Type B pancreatic cell (in vitro differentiated cells): ENCODE data around the gene BUD23. TPM values are rescaled to one million over a fixed set of nuclear protein-coding genes. Genes with fewer than 3 reads are reported as not detected.
A peak's percentile ranks its signal among the peaks of the same experiment; 100 is the strongest.
"Not testable (repeated sequence)": the region's sequence is repeated elsewhere in the genome, so short reads cannot be mapped to it uniquely, and the experiment has no call there.

Source experiments
- DNase-seq: peaks from one replicate; pipeline ENCODE4 v3.0.0; 2021; ENCODE audit warnings: mixed read lengths; ENCODE audit not compliant: unreplicated experiment; ENCODE audit errors: extremely low spot score
- H3K27ac Mint-ChIP-seq: 2 replicates; pipeline ENCODE4 v1.8.0; 2021; ENCODE audit warnings: mild to moderate bottlenecking, mixed read lengths
- H3K27me3 Mint-ChIP-seq: 2 replicates; pipeline ENCODE4 v1.8.0; 2021; ENCODE audit warnings: mixed read lengths
- H3K36me3 Mint-ChIP-seq: 2 replicates; pipeline ENCODE4 v1.8.0; 2021; ENCODE audit warnings: mixed read lengths
- H3K4me1 Mint-ChIP-seq: one replicate; pipeline ENCODE4 v1.8.0; 2021; ENCODE audit warnings: mixed read lengths; ENCODE audit not compliant: unreplicated experiment
- H3K4me3 Mint-ChIP-seq: 2 replicates; pipeline ENCODE4 v1.8.0; 2021; ENCODE audit warnings: mild to moderate bottlenecking, mixed read lengths
- H3K9me3 Mint-ChIP-seq: 2 replicates; pipeline ENCODE4 v1.8.0; 2021; ENCODE audit warnings: mixed read lengths
- total RNA-seq: library from RNA; stranded (reverse); gene quantifications from 2 replicates; pipeline ENCODE4 v1.2.1, GENCODE V29; 2021; ENCODE audit warnings: low replicate concordance
- TF ChIP-seq, protein P1 (sequence below): fragments of 200-600 bp; sonication (generic); conservative IDR thresholded peaks from 2 replicates; pipeline ENCODE4 v1.5.0; 2021; ENCODE audit warnings: antibody characterized with exemption, mild to moderate bottlenecking

The BUD23 gene
- total RNA-seq, 1 donor from 2014 or later = 68.4 TPM

DNA sequence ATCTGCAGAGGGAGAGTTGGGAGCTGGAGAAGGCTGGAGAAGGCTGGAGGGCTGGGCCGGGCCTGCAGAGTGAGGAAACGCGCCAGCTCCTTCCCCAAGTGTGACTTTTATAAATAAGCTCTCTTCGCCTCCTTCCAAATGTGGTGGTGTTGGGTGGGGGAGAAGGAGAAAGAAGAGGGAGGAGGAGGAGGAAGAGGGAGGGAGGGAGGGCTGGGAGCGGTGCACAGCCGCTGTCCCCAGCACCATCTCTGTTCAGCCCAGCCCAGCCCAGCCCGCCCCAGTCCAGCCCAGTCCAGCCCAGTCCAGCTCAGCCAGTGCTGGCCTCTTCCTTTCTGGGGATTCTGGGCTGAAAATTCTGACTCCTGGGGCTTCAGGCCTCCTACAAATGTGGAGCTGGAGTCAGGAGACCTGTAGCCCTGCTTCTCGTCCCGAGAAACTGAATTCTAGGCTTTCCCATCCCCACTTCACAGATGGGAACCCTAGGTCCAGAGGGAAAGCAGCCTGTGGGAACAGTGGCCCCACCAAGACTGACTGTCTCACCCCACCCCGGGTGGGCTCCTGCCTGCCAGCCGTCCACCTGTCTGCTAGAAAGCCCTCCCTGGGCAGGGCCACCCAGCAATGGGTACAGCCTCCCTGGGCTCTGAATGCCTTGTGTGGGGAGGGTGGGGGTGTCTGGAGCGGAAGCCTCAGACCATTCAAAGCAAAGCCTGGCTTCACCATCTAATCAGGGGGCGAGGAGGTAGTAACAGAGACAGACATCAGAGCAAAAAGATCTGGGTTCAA is 33.8 kb downstream of the BUD23 start:
- TF ChIP-seq, protein P1, sequence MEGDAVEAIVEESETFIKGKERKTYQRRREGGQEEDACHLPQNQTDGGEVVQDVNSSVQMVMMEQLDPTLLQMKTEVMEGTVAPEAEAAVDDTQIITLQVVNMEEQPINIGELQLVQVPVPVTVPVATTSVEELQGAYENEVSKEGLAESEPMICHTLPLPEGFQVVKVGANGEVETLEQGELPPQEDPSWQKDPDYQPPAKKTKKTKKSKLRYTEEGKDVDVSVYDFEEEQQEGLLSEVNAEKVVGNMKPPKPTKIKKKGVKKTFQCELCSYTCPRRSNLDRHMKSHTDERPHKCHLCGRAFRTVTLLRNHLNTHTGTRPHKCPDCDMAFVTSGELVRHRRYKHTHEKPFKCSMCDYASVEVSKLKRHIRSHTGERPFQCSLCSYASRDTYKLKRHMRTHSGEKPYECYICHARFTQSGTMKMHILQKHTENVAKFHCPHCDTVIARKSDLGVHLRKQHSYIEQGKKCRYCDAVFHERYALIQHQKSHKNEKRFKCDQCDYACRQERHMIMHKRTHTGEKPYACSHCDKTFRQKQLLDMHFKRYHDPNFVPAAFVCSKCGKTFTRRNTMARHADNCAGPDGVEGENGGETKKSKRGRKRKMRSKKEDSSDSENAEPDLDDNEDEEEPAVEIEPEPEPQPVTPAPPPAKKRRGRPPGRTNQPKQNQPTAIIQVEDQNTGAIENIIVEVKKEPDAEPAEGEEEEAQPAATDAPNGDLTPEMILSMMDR = no peak
- DNase-seq = no peak
- no peaks in the 10 kb centered on the region for H3K9me3 Mint-ChIP-seq
- H3K4me3 Mint-ChIP-seq = peak overlapping the region; percentile 80
- peaks cover 18% of the 10 kb centered on the region for H3K4me1 Mint-ChIP-seq
- H3K36me3 Mint-ChIP-seq = no peaks in the 10 kb centered on the region
- peak overlapping the region; percentile 26 for H3K27ac Mint-ChIP-seq
- peaks cover 5% of the 10 kb centered on the region for H3K27me3 Mint-ChIP-seq

DNA sequence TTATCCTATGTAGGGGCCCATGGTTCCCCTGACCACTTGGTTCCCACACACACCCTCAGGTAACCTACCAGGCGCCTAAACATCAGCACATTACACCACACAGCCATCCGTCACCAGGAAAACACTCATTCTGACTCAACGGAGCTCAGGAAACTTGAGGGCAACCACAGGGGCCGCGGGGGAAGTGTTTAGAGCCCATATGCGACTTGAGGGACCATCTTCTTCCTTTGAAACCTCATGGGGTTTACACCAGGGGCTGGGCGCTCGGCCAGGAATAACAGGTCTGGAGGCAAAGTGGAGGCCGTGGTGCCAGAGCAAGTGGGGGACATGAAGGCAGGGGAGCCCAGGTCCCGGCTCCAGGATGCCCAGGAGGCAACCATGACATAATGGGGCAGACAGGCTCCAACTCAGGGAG is 34.6 kb downstream of the BUD23 start:
- DNase-seq = no peak
- no peaks in the 10 kb centered on the region for H3K9me3 Mint-ChIP-seq

DNA sequence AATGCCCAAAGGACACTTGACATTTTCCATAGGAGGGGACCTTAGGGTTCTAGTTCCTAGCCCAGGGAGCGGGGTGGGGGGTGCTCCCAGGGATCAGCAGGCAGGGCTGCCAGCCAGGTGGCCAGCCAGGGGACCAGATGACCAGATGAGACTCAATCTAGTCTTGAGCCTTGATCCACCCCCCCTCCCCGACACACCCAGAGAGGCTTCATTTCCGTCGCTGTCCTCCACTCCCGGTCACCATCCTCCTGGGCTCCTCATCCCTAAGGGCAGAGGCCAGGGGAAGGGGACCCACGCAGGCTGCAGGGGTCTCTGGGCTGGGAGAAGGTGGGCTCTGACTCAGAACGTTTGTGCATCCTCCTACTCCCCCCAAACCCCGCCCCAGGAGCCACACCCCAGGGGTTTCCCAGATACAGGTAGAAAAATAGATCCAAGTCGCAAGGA is 35.1 kb downstream of the BUD23 start:
- Mint-ChIP-seq H3K27me3 (peaks cover 5% of the 10 kb centered on the region), H3K4me3 (peak overlapping the region; percentile 80), H3K27ac (no peak overlapping the region), H3K4me1 (peaks cover 18% of the 10 kb centered on the region), H3K9me3 (no peaks in the 10 kb centered on the region), H3K36me3 (no peaks in the 10 kb centered on the region)
- no peak for DNase-seq
- TF ChIP-seq, protein P1 = no peak

More for the DNA sequence above, 34.6 kb downstream of the BUD23 start:
- no peaks in the 10 kb centered on the region for H3K36me3 Mint-ChIP-seq
- peak overlapping the region; percentile 80 for H3K4me3 Mint-ChIP-seq
- H3K27ac Mint-ChIP-seq = peak overlapping the region; percentile 26
- peaks cover 18% of the 10 kb centered on the region for H3K4me1 Mint-ChIP-seq
- TF ChIP-seq, protein P1 = no peak
- peaks cover 5% of the 10 kb centered on the region for H3K27me3 Mint-ChIP-seq

DNA sequence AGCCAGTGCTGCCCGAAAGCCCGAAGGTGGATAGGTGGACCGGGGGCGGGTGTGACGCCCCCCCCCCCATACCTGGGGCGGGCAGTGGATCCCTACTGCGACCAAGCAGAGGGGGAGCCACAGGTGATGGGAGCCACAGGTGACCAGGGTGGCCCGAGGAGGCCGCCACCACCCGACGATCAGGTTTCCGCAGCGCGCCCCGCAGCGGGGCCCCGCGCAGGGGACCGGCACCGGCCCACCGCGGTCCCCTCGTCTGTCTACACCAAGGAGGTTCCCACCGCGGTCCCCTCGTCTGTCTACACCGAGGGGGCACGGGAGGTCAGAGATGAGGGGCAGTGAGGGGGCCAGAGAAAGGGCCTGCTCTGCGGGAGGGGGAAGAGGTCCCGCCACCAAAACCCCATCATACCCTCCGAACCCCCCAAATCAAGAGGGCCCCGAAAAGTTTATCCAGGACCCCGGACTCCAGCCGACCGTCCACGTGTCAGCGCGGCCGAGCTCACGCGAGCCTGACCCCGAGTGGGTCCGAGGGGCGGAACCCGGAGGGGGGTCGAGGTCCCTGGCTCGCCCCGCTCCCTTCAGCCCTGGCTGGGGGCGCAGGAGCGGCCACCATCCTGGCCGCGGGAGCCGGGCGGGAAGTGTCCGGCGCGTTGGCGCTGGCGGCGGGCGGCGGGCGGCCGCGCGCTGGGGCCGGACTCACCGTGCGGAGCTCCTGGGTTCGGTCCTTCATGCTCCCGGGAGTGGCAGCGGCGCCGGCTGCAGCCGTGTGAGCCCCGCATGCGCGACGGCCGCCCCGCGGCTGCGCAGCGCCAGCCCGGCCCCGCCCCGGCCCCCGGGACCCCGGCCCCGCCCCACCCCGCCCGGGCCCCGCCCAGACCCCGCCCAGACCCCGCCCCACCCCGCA is 35.8 kb downstream of the BUD23 start, which contains the start of gene STX1A:
Gene STX1A (minus strand): TSS at position 765 of the 901 bp plus-strand sequence. CDS start 38 bp downstream, at position 727.
- Mint-ChIP-seq H3K36me3 (no peaks in the 10 kb centered on the region), H3K4me1 (peaks cover 18% of the 10 kb centered on the region), H3K27ac (peak within 1 kb of the TSS; percentile 43), H3K27me3 (peaks cover 5% of the 10 kb centered on the region), H3K9me3 (no peaks in the 10 kb centered on the region), H3K4me3 (peak within 1 kb of the TSS; percentile 85)
- TF ChIP-seq, protein P1 = no peak
- no peak for DNase-seq

DNA sequence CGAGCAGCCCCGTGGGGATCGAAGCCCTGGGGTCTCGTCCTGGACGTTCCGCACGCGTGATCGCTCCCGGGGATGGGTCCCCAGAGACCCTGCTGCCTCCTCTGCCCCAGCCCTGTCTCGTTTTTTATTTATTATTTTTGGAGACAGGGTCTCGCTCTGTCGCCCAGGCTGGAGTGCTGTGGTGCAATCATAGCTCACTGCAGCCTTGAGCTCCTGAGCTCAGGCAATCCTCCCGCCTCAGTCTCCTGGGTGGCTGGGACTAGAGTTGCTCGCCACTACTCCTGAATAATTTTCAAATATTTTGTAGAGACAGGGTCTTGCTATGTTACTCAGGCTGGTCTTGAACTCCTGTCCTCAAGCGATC is 36.4 kb downstream of the BUD23 start:
- Mint-ChIP-seq H3K27ac (no peak overlapping the region), H3K36me3 (no peaks in the 10 kb centered on the region), H3K9me3 (no peaks in the 10 kb centered on the region), H3K27me3 (peaks cover 5% of the 10 kb centered on the region), H3K4me3 (peak overlapping the region; percentile 85), H3K4me1 (peaks cover 18% of the 10 kb centered on the region)
- DNase-seq = no peak
- TF ChIP-seq, protein P1 = no peak

DNA sequence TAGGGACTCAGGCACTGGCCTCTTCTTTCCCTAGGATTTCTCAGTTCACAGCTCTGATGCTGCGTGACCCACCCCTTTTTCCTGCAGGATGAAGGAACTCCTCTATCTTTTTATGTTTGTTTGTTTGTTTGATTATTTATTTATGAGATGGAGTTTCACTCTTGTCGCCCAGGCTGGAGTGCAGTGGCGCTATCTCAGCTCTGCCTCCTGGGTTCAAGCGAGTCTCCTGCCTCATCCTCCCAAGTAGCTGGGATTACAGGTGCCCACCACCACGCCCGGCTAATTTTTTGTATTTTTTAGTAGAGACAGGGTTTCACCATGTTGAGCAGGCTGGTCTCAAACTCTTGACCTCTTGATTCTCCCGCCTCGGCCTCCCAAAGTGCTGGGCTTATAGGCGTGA is 37.0 kb downstream of the BUD23 start:
- not testable (repeated sequence) for H3K36me3 Mint-ChIP-seq, DNase-seq, H3K27me3 Mint-ChIP-seq, H3K9me3 Mint-ChIP-seq
- H3K4me3 Mint-ChIP-seq = peak overlapping the region; percentile 85
- peaks cover 17% of the 10 kb centered on the region for H3K4me1 Mint-ChIP-seq
- H3K27ac Mint-ChIP-seq = peak overlapping the region; percentile 43
